Right ventricle myocardium superior (tissue), 1 donor: ENCODE measurements around the gene MMP11. TPM values are rescaled to one million over a fixed set of nuclear protein-coding genes. Genes with fewer than 3 reads are reported as not detected.
"Not testable (repeated sequence)": the region's sequence is repeated elsewhere in the genome, so short reads cannot be mapped to it uniquely, and the experiment has no call there.

Experiments used
- ATAC-seq: fragments of 200-7000 bp; cut with Tn5 transposase; one replicate; pipeline ENCODE4 v1.9.1; 2020; ENCODE audit warnings: mild to moderate bottlenecking; ENCODE audit not compliant: poor library complexity
- DNase-seq: peaks from one replicate; pipeline ENCODE4 v3.0.0-alpha.2; 2020
- intact Hi-C: fragments of 100-400 bp; cut with DNase I; formaldehyde crosslinking; loops from one replicate; pipeline ENCODE4 v1.11.2; 2022
- long read RNA-seq: library from polyadenylated mRNA; unstranded; transcript quantifications from one replicate; pipeline ENCODE4 v2.0.0, GENCODE V29; 2021
- total RNA-seq: library from RNA; stranded (reverse); fragmentation: NEBNext Ultra II Directional; extraction: Animal tissue kit (Norgen Biotek cat#: 25700); gene quantifications from one replicate; pipeline ENCODE4 v1.2.1, GENCODE V29; 2021
- donor health status: DM: no; HTN: yes; CAD: no; lungs with severe emphysema.

MMP11 gene, protein sequence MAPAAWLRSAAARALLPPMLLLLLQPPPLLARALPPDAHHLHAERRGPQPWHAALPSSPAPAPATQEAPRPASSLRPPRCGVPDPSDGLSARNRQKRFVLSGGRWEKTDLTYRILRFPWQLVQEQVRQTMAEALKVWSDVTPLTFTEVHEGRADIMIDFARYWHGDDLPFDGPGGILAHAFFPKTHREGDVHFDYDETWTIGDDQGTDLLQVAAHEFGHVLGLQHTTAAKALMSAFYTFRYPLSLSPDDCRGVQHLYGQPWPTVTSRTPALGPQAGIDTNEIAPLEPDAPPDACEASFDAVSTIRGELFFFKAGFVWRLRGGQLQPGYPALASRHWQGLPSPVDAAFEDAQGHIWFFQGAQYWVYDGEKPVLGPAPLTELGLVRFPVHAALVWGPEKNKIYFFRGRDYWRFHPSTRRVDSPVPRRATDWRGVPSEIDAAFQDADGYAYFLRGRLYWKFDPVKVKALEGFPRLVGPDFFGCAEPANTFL
- total RNA-seq: 25.3 TPM
- long read RNA-seq, transcript MMP11-201 (8 exons, 2,291 nt): major isoform, 70 of 105 reads
- long read RNA-seq, partial matches to known transcripts: 24 of 105 reads
- long read RNA-seq, other reads (novel, unspliced or antisense): 10 of 105 reads

DNA sequence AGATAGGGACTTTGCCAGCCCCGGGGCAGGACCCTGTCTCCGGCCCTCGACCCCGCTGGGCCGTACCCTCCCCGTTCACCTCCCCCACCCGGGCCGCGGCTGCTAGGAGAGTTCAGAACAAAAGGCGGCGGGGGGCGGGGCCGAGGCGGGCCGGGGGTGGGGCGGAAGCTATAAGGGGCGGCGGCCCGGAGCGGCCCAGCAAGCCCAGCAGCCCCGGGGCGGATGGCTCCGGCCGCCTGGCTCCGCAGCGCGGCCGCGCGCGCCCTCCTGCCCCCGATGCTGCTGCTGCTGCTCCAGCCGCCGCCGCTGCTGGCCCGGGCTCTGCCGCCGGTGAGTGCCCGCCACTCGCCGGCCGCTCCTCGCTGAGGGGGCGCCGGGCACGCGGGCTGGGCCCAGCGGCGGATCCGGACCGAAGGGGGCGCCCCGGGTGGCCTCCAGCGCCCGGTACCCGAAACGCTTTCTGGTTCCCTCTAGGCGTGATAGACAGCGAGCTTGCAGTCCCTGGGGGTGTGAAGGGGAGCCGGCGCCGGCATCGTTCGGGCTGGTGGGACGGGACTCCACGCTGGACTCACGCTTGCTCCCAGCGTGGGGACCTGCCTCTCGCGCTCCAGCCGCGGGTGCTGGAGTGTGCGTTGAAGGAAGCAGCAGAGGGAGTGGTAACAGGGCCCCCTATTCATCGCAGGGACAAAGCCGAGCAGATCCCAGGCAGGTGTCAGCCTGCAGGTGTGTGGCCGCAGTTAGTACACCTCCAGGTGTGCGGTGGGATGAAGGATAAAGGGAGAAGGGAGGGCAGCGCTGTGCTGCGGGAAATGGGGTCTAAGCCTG is at the start of gene MMP11:
Gene MMP11 (plus strand): TSS at position 201 of the 825 bp plus-strand sequence. CDS start 22 bp downstream, at position 223.
- ATAC-seq (peak; percentile 36), DNase-seq (peak; percentile 80)
- intact Hi-C loops: no loop called here

DNA sequence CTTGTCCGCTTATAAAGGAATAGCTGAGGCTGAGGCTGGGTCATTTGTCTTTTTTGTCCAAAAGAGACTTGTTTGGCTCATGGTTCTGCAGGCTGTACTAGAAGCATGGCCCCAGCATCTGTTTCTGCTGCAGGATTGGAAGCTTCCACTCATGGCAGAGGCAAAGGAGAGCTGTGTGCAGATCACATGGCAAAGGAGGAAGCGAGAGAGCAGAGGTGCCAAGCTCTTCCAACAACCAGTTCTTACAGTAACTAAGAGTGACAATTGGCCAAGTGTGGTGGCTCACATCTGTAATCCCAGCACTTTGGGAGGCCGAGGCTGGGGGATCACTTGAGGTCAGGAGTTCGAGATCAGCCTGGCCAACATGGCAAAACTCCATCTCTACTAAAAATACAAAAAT is 44.5 kb upstream of the MMP11 start:
- not testable (repeated sequence) for ATAC-seq

DNA sequence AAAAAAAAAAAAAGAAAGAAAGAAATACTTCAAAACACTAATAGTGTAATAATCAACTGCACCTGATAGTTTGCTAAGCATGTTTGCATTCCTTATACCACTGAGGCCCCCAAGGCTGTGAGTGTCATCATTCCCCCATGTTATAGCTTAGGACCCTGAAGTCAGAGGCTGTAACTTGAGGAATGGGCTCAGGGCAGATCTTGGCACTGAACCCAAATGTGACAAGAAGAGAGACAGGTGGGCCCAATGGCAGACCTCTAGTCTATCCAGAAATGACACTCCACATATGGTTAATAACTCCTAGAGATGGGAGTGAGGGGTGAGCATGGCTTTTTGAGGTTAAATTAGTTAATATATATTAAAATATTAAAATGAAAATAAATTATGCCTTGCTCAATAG is 35.0 kb upstream of the MMP11 start:
- ATAC-seq (no peak), DNase-seq (no peak)
- intact Hi-C loops: no loop called here

More for the DNA sequence above, 44.5 kb upstream of the MMP11 start:
- intact Hi-C loops, DNase-seq: not testable (repeated sequence)

DNA sequence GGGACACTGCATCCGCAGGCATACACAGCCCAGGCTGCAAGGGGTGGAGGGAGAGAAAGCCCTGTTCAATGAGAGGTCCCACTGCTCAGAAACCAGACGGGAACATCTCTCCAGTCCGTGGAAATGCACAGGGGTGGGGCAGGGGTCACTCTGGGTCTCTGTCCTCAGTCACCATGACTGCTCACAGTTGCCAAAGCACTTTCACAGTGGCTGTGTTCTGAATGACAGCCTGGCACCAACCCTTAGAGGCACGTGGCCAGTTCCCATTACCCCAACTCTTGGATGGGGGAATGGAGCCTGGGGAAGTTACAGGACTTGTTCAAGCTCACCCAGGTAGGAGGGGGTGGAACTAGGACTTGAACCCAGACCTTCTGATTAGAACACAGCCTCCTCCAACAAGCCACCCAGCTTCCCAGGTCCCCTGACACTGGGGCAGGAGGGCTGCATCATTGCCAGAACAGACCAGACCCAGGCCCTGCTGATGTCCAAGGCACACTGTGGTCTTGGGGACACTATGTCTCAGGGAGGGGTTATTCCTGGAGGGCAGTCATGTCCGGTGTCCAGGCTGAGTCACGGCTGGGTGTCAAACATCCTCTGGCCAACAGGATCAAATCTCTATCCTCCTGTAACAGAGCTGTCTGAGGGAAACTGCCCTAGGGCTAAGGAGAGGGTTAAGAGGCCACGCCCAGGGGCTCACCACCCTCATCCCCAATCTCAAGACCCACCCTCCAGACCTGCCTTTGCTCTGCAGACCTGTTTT is 30.0 kb upstream of the MMP11 start:
- ATAC-seq (peak; percentile 91), DNase-seq (peak; percentile 70)
- intact Hi-C loops: no loop called here

DNA sequence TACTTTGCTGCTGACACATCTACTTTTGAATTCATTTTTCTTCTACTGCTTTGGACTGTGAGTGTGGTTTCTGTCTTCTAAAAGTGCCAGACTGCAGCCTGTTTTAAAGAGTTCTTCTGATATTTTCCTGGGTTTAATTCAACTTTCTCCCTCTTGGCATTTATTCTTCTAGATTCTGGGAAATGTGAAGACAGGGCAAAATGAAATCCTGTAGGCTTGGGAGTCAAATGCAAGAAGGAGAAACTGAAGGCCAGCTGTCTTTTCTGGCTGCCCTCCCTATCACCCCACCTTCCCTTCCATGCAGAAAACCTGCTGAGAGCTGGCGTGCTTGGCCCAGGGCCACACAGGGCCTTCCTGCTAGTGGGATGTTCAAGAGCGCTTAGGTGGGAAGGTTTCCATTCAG is 29.3 kb upstream of the MMP11 start:
- peak; percentile 75 for DNase-seq
- ATAC-seq: peak; percentile 31
- intact Hi-C loops: no loop called here

DNA sequence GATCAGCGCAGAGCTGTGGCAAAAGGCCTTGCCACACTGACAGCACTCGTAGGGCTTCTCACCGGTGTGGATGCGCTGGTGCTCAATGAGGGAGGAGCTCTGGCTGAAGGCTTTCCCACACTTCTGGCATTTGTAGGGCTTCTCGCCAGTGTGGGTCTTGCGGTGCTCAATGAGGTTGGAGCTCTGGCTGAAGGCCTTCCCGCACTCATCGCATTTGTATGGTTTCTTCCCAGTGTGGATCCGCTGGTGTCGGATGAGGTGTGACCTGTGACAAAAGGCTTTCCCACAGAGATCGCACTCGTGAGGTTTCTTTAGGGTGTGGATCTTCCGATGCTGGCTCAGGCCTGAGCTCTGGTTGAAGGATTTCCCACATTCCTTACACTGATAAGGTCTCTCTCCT is 28.6 kb upstream of the MMP11 start:
- intact Hi-C loops: no loop called here
- DNase-seq (no peak), ATAC-seq (no peak)

DNA sequence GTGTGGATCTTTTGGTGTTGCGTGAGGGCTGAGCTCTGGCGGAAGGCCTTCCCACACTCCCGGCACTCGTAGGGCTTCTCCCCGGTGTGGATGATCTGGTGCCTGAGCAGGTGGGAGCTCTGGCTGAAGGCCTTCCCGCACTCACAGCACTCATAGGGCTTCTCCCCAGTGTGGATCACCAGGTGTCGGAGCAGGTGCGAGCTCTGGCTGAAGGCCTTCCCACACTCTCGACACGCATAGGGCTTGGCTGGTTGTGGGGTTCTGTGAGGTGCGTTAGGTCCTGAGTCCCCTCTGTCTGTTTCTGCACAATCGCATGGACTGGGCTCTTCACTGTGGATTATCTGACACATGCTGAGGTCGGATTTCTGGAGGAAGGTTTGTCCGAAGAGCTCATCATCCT is 28.2 kb upstream of the MMP11 start:
- intact Hi-C loops: no loop called here
- no peak for ATAC-seq

DNA sequence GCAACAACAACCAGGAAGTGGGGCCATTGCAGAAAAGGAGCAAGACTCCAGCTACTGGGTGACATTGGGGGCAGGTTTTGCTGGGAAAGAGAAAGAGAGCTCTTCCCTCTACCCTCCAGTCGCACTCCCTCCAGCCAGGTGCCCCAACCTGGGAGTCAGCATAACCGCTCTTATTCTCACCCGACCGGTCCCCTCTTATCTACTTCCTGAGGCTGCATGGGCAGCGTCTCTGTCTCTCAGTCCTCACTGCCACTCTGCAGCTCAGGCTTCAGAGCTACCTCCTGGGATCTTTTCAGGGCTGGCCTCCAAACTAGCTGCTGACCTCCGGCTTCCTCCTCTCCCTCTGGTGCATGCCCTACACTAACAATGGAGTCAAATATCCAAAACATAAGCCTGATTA is 26.9 kb upstream of the MMP11 start:
- DNase-seq (no peak), ATAC-seq (no peak)
- intact Hi-C loops: no loop called here

More for the DNA sequence above, 28.2 kb upstream of the MMP11 start:
- no peak for DNase-seq

DNA sequence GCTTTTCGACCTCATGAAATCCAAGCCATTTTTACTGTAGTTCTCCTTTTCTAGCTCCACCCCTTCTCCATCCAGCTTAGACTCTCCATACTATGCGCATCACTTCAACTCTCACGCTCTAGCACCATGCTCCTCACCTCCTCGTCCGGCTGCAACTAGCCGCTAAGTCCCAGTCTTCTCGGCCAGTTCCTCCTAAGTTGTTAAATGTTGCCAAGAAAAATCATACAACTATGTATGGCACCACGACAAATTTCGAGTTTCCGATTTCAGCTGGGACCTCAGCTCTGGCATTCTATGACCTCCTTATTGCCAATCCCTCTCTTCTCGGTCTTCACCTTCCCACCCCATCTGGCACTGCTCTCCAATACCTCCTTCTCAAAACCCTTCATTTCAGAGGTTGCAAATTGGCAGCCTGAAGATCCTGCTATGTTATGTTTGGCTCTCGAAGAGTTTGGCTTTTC is 22.8 kb upstream of the MMP11 start:
- intact Hi-C loops: no loop called here
- ATAC-seq: no peak
- DNase-seq: no peak

DNA sequence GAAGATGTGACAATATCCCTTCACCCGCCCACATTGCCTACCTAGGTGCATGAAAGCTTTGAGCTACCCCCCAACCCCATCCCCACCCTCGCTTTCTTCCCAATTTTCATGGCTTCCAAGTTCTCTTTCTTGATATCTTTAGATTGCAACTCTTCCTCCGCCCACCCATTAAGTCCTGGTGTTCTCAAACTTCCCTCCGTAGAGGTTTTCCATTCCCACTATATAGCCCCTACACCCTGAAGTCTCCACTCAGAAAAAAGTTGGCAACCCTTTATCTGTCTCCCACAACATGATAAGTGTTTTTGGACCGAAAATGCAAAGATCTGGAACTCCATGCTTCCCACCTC is 22.3 kb upstream of the MMP11 start:
- intact Hi-C loops: no loop called here
- ATAC-seq: no peak
- no peak for DNase-seq

DNA sequence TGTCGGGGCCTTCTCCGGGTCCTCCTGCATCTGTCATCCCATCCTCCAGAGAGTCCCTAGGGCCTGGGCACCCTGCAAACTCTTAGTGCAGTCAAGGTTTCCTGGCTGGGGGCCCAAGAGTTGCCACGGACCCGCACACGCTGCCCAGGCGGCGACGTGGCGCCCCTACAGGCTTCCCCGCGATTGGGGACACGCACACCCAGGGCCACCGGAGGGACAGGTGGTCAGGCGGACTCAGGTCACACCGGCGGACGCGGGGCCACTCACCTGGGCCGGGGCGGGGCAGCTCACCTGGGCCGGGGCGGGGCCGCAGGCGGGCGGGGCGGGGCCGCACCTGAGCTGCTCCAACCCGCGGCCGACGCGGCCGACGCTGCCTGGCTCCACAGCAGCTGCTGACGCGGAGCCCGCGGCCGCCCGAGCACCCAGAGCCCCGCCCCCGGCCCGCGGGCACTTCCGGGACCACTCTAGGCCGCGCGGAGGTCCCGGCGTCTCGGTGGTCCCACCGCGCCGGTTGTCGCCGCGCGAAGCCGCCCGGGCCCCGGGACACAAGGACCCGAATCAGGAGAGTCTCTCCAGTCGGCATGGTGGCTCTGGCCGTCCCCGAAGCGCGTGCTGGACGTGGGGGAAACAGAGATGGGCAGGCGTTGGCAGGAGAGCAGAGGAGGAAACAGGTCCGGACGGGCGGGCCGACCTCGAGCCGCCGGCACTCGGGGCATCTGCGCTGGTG is 21.8 kb upstream of the MMP11 start, which contains the start of gene ZNF70:
Gene ZNF70 (minus strand): TSS at position 399 of the 727 bp plus-strand sequence. CDS start 5,972 bp downstream, outside the sequence.
- DNase-seq (peak; percentile 93), ATAC-seq (peak; percentile 97)
- intact Hi-C loops: no loop called here

DNA sequence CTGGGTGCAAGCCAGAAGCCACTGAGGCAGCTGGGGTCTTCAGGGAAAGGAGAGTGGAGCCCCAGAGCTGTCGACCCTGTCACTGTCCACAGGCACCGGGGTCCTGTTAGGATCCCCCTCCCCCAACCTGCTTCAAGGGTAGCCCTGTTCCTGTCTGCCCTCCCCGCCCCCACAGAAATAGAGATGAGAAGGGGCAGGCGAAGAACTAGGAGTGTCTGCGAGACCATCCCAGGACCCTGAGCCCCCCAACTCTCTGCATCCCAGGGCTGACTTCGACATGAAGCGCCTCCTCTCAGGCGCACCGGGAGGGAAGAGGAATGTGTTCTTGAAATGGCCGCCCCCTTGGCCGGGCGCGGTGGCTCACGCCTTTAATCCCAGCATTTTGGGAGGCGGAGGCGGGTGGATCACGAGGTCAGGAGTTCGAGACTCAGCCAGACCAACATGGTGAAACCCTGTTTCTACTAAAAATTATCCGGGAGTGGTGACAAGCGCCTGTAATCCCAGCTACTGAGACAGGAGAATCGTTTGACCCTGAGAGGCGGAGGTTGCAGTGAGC is 21.1 kb upstream of the MMP11 start:
- DNase-seq (no peak), ATAC-seq (peak; percentile 41)
- intact Hi-C loops: no loop called here

DNA sequence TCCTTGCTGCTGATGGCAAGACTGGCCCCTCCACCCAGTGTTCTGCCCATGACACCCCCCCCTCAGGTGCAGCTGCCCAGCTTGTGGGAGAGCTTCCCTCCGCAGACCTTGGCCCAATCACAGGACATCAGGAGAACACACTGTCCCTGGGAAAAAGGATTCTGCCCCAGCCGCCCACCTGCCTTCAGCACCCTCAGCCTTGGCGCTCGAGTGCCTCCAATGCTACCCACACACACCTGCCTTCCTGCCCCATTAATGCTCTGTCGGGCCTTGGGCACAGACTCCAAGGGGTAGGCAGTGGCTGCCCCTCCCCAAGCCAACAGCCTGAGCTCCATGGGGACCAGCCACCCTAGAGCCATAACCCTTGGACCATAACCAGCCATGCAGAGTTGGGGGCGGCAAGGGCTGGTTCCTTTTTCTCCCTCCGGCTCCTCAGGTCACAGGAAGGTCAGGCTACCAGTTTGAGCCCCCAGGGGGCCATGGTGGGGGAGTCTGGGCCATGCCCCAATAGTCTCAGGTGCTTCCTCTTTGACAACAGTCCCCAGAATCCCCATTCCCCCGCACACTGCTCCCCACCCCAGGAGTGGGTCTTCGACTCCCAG is 20.5 kb upstream of the MMP11 start:
- DNase-seq (no peak), ATAC-seq (no peak)
- intact Hi-C loops: no loop called here

DNA sequence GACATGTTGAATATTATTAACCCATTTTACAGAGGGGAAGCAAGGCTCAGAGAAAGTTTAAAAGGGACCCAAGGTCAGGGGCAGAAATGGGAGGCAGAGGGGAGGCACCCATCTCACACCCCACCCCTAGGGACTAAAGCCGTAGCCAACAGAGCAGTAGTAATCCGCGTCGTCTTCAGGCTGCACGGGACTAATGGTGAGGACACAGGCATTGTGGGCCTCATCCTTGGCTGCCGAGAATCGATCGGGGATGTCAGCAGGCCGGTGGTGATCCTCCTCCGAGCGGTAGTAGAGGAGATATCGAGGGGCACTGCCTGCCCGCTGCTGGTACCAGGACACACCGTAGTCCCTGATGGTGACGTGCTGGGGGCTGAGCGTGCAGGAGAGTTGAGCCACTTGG is 19.9 kb upstream of the MMP11 start:
- DNase-seq (no peak), ATAC-seq (no peak)
- intact Hi-C loops: no loop called here

DNA sequence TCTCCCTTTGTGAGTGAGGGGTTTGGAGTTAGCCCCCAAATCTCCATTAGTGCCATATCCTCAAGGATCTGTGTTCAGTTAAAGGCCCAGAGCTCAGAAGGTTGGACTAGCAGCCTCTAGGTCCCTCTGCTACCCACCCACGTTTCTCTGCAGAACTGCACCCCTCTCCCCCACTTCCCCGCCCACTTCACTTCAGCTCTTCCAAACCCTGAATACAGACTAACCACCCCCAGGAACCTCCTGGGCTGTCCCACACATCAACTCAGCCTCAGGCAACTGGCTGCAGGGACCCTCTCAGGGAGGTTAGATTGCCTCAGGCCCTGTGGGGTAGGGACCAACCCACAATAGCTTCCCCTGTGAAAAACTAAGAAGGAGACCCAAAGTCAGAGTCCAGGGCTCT is 19.3 kb upstream of the MMP11 start:
- DNase-seq (no peak), ATAC-seq (no peak)
- intact Hi-C loops: no loop called here

DNA sequence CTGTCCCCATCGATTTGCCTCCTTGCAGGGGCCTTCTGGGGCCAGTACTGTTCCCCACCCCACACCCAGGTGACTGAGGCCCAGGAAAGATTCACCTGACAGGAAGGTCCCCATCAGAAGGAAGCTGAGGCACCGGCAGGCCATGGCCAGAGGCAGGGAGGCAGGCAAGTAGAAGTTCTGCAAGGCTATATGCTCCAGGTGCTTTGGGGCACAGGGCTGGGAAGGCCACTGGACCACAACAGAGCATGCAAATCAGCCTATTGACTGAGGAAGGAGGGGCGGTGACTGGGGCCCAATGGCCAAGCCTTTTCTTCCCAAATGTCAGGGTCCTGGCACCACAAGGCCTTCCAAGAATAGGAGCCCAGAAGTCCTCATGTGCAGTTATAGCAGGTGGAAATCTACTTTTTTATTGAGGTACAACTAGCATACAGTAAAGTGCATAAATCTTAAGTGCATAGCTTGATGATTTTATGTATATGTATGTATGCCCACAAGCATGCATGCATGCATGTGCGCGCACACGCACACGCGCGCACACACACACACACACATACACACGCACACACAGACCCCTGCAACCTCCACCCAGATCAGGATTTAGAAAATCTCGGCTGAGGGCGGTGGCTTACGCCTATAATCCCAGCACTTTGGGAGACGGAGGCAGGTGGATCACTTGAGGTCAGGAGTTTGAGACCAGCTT is 18.3 kb upstream of the MMP11 start, which contains the start of gene VPREB3:
Gene VPREB3 (minus strand): TSS at position 206 of the 700 bp plus-strand sequence. CDS start 62 bp downstream, at position 144.
- ATAC-seq (no peak), DNase-seq (no peak)
- intact Hi-C loops: no loop called here
